NCI-H2171 treated with DMSO at 0.1 percent for 48 hours (cell line): ENCODE data around the gene MISP.

Experiments used
- DNase-seq: peaks from one replicate; lab custom pipeline; 2025; lab: John Stamatoyannopoulos, UW

The MISP gene

DNA sequence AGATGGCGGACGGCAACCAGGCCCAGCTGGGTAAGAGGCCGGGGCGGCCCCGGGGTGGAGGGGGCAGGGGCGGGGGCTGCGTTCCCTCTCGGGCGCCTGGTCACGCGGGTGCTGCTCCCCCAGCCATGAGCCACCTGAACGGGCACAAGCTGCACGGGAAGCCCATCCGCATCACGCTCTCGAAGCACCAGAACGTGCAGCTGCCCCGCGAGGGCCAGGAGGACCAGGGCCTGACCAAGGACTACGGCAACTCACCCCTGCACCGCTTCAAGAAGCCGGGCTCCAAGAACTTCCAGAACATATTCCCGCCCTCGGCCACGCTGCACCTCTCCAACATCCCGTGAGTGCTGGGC is 57.5 kb downstream of the MISP start:
- DNase-seq, result no peak

DNA sequence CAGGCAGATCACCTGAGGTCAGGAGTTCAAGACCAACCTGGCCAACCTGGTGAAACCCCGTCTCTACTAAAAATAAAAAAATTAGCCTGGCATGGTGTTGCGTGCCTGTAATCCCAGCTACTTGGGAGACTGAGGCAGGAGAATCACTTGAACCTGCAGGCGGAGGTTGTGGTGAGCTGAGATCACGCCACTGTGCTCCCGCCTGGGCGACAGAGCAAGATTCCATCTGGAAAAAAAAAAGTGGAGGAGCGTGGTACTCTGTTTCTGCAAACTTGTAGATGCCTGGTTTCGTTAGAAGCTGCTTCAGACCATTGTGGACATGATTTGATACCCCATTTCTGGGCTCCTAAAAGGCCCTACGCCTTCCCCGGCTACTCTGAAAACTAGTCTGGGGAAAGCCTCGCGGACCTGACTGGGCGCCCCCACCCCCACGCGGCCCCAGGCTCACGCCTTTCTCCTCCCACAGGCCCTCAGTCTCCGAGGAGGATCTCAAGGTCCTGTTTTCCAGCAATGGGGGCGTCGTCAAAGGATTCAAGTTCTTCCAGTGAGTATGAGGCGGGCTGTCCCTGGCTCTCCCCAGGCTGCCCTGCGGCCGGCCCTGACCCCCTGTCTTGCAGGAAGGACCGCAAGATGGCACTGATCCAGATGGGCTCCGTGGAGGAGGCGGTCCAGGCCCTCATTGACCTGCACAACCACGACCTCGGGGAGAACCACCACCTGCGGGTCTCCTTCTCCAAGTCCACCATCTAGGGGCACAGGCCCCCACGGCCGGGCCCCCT is 59.4 kb downstream of the MISP start:
- no peak for DNase-seq

DNA sequence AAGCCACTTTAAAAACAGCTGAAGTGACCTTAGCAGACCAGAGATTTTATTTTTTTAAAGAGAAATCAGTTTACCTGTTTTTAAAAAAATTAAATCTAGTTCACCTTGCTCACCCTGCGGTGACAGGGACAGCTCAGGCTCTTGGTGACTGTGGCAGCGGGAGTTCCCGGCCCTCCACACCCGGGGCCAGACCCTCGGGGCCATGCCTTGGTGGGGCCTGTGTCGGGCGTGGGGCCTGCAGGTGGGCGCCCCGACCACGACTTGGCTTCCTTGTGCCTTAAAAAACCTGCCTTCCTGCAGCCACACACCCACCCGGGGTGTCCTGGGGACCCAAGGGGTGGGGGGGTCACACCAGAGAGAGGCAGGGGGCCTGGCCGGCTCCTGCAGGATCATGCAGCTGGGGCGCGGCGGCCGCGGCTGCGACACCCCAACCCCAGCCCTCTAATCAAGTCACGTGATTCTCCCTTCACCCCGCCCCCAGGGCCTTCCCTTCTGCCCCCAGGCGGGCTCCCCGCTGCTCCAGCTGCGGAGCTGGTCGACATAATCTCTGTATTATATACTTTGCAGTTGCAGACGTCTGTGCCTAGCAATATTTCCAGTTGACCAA is 60.1 kb downstream of the MISP start:
- no peak for DNase-seq

DNA sequence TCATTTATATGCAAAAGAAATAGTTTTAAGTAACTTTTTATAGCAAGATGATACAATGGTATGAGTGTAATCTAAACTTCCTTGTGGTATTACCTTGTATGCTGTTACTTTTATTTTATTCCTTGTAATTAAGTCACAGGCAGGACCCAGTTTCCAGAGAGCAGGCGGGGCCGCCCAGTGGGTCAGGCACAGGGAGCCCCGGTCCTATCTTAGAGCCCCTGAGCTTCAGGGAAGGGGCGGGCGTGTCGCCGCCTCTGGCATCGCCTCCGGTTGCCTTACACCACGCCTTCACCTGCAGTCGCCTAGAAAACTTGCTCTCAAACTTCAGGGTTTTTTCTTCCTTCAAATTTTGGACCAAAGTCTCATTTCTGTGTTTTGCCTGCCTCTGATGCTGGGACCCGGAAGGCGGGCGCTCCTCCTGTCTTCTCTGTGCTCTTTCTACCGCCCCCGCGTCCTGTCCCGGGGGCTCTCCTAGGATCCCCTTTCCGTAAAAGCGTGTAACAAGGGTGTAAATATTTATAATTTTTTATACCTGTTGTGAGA is 60.7 kb downstream of the MISP start:
- no peak for DNase-seq

DNA sequence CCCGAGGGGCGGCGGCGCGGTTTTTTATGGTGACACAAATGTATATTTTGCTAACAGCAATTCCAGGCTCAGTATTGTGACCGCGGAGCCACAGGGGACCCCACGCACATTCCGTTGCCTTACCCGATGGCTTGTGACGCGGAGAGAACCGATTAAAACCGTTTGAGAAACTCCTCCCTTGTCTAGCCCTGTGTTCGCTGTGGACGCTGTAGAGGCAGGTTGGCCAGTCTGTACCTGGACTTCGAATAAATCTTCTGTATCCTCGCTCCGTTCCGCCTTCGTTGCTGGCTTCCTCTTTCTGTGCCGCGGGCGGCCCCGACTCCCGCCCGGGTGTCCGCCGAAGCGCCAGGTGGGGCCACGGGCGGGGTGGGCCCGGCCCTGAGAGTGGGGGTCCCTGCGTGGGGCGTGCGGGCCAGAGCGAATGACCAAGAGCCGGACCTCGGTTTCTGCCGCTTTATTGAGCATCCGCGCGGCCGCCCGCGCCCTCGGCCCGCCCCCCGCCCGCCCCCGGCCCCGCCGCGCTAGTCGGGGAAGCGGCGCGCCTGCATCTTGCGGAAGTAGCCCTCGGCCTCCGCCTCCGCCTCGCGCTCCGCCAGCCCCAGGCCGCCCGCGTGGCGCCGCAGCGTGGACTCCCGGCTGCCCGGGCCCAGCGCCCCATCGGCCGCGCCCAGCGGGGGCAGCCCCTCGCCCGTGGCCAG is 61.3 kb downstream of the MISP start:
- DNase-seq, result no peak

DNA sequence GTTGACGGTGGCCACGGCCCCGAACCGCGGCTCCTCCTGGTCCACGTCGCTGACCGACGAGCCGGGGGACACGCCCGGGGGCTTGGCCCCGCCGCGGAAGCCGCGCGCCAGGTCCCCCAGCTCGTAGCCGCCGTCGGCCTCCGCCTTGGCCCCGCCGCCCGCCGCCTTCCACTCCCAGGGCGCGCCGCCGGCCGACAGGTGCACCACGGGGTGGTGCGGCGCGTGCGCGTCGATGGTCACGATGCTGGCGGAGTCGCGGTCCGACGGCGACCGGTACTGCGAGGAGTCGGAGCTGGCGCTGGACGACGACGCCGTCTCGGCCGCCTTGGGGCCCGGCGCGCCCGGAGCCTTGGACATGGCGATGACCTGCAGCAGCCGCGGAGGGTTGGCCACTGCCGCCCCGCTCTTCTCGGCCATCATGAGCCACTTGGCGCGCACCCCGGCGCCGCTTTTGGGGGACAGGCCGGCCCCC is 61.9 kb downstream of the MISP start:
- no peak for DNase-seq

DNA sequence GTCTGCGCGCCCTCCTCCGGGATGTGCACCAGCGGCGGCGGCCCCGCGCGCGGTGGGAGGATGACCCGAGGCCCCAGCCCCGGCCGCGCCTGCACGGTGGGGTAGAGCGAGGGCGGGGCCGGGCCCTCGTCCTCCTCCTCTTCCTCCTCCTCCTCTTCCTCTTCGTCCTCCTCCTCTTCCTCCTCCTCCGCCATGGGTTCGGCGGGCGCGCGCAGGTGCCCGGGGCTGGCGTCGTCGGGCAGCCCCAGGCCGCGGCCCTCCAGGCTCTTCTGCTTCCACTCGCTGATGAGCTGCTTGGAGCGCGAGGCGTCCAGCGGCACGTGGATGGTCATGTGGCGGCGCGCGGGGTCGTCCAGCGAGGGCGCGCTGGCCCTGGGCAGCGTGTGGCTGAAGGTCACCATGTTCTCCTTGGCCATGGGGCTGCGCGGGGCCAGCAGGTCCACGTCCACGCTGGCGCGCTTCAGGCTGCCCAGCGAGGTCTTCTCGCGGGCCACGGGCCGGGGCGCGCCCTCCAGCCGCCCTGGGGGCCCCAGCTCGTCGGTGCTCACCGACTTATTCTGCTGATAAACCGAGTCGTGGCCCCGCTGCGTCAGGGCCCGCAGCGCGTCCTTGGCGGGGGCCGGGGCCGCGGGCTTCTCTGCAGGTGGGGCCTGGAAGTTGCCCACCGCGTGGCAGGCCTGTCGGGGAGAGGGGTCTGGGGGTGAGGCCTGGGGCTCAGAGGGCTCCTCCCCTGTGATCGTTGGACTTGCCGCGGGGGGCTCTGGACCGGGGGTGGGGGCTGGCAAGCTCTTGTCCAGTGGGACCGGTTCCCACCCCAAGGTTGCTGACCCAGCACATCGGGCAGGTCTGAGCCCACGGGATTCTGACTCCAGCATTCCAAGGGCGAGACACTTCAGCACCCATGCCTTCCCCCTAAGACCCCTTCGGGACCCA is 62.6 kb downstream of the MISP start:
- no peak for DNase-seq
